HS-27A (cell line): ENCODE measurements around the gene ARL8A.
"Not testable (repeated sequence)": the region's sequence is repeated elsewhere in the genome, so short reads cannot be mapped to it uniquely, and the experiment has no call there.

Experiments
- DNase-seq: peaks from one replicate; pipeline ENCODE4 v3.0.0-alpha.2; 2012; ENCODE audit warnings: low read depth, missing footprints

ARL8A gene

DNA sequence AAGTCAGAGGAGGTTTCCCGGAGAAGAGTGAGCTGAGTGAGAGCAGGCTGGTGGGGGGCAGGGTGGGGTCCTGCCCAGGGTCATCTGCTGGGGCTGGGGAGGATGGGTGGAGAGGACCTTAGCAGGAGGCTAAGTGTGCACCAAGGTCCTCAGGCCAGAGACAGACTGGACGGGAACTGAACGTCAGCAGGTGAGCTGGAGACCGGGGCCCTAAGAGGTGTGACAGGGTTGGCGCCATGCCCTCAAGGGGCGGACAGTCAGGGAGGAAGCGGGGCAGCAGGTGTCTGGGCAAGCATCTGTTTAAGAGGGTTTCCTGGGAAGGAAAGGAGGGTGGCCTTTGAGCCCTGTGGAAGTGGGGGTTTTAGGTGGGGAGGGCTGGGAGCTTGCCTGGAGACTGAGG lies 29.5 kb upstream of the ARL8A start:
- DNase-seq, result no peak

- DNase-seq, result no peak
These were observed 27.4 kb upstream of the ARL8A start for GRCh38 chr1:202172015-202172355.

DNA sequence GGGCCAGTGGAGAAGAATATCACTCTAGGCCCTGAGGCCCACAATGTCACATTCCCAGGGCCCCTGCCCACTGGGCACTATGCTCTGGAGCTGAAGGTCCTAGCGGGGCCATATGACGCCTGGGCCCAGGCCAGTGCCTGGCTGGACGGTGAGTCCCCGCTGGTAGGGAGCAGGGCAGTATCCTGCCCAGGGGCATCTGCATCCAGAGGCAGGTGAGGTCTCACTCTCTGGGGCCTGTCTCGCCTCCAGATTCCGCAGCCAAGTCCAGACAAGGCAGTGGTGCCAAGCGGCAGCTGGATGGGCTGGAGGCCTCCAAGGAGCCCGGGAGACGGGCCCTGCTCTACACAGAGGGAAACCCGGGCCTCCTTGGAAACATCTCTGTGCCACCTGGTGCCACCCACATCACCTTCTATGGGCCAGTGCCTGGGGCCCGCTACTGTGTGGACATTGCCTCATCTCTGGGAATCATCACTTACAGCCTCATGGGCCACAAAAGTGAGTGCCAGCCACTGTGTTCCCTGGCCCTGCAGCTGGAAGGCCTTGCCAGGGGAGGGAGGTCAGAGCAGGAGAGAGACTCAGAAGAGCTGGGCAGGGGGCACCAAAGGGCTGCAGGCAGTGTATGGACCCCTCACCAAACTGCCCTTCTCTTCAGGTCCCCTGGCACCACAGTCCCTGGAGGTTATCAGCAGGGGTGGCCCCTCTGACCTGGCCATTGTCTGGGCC lies 26.9 kb upstream of the ARL8A start:
- DNase-seq, result no peak

DNA sequence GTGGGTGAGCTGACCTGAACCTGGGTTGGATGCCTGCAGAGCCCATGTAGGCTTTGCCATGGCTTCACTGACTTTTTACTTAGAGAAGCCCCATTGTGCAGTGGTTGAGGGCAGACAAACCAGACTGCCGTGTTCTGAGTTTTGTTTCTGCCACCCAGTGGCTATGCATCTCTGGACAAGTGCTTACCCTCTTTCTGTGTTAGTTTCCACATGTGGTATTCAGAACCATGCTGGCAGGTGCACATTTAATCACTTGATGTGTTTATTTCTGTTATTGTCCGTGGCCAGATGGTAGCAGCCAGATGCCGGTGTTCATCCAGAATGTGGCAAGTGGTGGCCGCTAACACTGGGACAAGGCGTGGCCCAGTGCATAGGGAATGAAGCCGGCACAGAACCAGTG lies 26.2 kb upstream of the ARL8A start:
- DNase-seq, result no peak

DNA sequence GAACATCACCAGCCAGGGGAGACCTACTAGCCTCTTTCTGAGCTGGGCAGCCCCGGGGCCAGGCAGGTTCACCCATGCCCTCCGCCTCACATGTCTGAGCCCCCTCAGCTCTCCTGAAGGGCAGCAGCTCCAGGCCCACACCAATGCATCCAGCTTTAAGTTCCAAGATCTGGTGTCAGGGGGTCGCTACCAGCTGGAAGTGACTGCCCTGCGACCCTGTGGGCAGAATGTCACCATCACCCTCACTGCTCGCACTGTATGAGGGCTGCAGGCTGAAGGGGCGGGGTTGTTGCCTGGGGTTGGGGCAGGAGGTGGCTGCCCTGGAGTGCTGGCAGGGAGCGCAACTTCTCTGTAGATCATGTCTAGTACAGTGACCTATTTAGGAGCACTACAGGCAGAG lies 24.3 kb upstream of the ARL8A start:
- no peak for DNase-seq

DNA sequence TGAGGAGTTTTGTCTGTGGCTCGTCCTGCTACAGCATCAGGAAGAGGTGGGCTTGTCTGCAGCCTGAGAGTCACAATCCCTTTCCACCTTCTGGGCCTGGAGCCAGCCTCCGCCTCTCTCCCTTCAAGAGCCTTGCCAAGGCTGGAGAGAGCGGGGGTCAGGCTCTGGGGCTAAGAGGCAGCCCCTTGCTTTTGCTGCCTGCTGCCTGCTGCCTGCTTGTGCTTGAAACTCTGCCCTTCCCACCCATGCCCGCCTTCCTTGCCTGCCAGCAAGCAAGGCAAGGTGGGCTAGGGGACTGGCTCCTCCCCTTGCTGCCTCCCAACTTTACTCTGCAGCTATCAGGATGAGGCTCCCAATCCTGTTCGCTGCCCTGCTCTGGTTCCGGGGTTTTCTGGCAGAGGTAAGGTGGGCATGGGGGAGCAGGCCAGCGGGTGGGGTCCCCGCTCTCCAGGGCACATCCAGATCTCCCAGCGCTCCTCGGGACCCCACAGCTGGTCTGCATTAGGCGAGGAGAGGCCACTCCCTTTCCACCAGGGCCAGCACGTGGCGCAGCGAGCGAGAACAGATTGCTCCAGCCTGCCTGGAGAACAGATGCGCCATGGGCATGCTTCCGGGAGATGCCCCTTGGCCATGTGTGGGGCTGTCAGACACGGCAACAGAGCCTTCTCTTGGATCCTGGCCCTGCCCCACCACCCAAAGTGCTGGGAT lies 23.3 kb upstream of the ARL8A start:
- DNase-seq, result no peak

GRCh38 chr1:202167054-202167453 lies 22.5 kb upstream of the ARL8A start:
- DNase-seq, result not testable (repeated sequence)

DNA sequence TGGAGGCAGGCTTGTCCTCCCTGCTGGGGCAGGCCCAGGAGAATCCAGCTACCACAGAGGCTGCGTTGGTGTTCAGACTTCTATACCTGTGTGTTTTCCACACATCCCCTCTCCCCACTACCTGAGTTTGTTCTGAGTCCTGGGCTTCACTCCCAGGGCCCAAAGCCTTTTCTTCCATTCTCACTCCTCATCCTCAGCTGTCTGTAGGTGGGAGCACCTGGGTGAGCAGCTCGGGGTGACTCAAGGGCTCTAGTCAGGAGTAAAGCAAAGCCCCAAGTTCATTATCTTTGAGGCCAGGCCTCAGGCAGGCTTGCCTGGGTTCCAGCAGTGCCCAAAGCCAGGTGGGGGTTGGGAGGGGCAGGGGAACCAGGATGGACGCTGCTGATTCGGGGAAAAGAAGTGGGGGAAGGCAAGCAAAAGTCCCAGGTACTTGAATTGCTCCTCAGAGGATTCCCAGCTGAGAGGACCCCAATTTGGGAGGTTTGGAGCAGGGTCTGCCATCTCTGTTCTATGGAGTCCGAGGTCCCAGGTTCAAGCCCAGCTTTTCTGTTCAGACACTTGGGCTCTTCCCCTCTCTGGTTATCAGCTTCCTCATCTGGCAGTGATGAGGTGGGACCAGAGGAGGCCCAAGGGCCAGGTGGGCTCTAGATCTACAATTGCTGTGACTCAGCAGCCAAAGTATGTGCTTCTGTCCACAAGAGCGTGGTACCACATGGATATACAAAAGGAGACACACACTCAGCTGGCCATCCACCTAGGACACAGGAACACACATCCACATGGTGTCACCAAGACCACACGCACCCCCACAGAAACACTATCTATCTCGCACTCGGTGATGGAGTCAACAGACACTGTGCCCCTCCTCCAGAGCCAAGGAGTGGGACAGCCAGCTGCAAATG lies 21.7 kb upstream of the ARL8A start:
- DNase-seq, result no peak

GRCh38 chr1:202165267-202165941 lies 20.9 kb upstream of the ARL8A start:
- DNase-seq, result no peak

DNA sequence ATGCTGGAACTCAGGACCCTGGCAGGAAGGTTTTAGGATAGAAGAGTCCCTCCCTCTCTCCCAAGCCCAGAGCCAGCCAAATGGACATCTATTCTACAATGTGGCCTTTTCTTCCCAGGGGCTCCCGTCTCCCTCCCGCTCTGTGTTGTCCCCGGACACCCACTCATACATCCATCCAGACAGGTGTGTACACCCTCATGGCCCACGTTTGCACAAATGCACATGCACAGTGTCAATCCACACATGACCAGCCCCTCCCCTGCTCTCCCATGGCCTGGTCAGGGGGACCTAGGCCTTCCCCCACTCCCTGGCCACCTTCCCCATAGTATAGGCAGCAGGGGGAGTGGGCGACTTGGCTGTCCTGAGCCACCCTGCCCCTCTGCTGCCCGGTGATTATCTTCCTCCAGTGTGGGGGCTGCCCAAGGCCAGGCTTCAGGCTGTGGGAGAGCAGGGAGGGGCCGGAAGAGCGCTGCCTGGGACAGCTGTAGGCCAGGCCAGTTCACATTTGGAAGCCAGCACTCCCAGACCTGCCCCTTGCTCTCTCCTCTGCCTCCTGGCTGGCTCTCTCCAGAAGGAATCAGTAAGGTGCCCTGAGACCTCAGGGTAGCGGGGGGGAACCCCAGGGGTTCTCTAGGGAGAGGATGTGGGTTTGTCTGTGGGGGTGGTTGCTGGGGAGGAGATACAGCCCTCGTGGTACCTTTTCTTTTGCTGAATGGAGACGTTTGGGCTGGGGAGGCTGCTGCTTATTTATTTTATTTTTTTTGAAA lies 19.9 kb upstream of the ARL8A start:
- no peak for DNase-seq

GRCh38 chr1:202163281-202164270 lies 19.0 kb upstream of the ARL8A start:
- DNase-seq, result no peak

DNA sequence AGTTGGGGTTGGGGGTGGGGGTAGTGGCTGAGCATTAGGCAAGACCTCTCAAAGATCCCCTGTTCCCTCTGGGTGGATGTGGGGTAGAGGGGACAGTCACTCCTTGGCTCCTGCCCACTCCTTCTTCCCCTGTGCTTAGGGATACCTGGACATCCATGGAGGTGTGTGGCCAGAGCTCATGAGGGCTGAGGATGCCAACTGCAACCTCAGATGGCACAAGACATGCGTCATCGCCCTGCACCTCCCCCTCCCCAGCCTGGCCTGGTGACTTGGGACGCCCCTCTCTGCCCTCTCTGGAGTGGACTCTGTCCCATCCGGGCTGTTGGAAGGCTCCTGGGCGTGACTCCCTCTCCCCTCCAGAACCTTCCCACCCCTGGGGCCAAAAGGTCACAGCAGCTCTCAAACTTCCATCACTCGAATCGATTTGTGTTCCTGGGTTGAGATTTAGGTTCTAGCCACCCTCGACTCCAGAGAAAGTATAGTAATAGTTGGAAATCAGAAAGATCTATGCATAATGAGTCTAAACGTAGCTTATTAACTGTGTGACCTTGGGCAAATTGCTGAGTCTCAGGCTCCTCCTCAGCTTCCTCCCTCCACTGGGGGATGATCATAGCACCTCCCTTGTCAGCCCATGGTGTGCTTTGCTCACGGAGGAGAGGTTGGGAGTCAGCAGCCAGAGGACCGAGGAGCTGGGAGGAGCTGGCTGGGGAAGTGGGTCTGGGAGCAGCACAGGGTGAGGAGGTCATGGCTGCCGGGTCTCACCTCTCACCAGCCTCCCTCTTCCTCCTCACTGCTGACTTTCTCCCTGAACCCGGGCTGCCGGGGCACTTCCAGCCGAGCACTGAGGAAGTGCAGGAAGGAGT lies 18.1 kb upstream of the ARL8A start:
- no peak for DNase-seq

DNA sequence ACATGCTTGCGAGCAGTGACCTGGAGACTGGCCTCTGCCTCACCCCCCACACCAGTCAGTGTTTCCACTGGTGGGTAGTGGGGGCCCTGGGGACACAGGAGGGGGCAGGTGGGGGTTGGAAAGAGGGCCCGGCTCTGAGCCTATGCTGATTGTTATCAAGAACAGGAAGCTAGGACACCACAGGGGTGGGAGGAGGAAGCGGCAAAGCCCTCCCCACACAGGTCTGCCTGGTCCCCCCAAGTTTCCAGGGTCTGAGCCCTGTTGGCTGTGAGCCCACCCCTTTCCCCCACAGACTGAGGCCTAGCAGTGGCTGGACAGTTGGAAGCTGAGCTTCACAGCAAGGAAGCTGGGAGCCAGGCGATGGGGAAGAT lies 17.5 kb upstream of the ARL8A start:
- DNase-seq, result no peak

- no peak for DNase-seq
These were observed 16.9 kb upstream of the ARL8A start for GRCh38 chr1:202161151-202162046.

- no peak for DNase-seq
These were observed 15.9 kb upstream of the ARL8A start, which contains the start of gene PTPN7 for GRCh38 chr1:202160377-202160940. PTPN7 (minus strand) TSS chr1:202160602; CDS start chr1:202159402, 1,200 bp downstream.

- no peak for DNase-seq
These were observed 15.2 kb upstream of the ARL8A start for GRCh38 chr1:202159534-202160371.
